Ureter (tissue), 1 donor: ENCODE measurements around the gene HACE1. TPM values are rescaled to one million over a fixed set of nuclear protein-coding genes. Genes with fewer than 3 reads are reported as not detected.
"Not testable (repeated sequence)": the region's sequence is repeated elsewhere in the genome, so short reads cannot be mapped to it uniquely, and the experiment has no call there.

Source experiments
- DNase-seq: peaks from one replicate; pipeline ENCODE4 v3.0.0-alpha.2; 2020; ENCODE audit warnings: low spot score
- total RNA-seq: library from RNA; stranded (reverse); gene quantifications from one replicate; pipeline ENCODE4 v1.2.4, GENCODE V29; 2023
- donor health status: DM: yes; HTN: yes; CAD: no.

Gene HACE1
- total RNA-seq, 1 donor from 2014 or later, result 13.7 TPM

DNA sequence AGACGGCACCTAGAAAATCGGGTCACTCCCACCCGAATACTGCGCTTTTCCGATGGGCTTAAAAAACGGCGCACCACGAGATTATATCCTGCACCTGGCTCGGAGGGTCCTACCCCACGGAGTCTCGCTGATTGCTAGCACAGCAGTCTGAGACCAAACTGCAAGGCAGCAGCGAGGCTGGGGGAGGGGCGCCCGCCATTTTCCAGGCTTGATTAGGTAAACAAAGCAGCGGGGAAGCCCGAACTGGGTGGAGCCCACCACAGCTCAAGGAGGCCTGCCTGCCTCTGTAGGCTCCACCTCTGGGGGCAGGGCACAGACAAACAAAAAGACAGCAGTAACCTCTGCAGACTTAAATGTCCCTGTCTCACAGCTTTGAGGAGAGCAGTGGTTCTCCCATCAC lies 122.2 kb downstream of the HACE1 start:
- DNase-seq, result not testable (repeated sequence)

DNA sequence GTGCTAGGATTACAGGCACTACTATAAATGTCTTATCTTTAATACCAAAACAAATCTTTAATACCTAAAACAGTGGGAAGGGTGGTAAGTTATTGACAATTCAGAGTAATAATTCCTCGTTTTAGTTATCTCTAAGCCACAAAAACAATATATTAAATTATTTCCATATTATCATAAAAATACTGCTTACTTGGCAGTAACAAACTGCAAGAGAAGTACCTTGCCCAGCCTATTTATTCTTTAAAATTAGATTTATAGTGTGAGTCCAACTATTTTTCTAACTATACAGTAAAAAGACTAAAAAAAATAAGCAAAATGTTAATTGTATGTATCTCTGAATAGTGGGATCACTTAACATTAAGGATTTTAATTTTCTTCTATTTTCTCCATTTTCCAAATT lies 123.2 kb downstream of the HACE1 start:
- no peak for DNase-seq

DNA sequence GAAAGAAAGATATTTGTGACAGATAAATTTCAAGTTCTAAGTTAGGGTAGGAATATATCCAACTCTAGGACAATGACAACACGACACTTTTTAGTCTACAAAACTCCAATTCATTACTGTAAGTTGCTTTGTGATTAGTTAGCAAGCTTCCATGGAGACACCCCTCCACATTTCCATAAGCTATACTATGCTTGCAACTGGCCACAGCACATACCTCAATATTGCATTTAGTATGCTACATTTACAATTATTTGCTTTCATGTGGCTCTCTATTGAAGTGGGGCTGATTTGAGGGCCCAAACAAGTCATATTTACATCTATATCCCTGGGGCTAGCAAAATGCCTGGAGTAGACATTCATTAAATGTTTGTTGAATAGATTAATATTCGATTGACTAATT lies 129.3 kb downstream of the HACE1 start:
- DNase-seq, result no peak

DNA sequence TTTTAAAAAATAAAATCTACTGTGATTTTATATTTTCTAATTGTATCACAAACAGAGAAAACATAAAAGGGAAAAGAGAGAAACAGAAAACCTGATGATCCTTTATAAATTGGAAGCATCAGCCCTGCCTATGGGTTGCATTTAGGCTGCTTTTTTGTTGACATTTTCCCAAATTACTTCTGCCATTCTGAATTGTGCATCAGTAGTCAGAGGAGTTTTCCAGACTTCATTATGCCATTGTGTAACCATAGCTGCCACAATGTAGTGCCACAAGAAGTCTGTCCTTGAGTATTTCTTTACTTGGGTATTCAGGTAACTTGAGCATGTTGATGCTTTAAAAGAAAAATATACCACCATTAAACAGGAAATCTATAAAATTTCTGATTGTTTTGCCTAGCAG lies 130.3 kb downstream of the HACE1 start:
- DNase-seq, result no peak

DNA sequence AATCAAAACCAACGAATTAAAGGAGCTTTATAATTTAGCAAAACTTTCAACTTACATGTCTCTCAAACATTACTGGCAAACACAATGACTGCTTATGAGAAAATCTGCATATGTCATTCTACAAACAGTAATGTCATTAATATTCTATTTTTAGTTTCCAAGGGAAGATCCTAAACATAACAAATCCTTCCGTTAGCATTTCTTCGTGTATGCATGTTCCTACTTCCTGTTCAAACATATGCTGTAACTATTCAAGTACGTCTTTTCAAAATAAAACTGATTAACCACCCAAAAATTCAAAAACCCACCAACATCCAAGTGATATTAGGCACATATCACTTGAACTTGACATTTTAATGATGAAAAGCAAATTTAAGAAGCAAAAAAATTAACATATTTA lies 131.3 kb downstream of the HACE1 start:
- no peak for DNase-seq

DNA sequence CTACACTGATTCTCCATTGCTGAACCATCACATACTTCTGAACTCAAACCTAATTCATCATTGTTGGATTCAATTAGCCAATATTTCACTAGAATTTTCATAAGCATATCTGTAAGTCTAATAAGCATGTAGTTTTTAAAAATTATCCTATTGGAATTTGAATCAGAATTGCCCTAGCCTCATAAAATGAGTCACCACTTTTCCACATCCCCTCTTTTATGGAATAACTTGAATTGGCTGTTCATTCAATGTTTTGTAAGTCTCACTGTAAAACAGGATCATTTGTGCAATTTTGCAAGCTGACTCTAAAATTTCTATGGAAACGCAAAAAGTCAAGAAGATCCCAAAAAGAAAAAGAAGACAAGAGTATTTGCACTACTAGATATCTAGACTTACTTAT lies 141.0 kb downstream of the HACE1 start:
- DNase-seq, result no peak

DNA sequence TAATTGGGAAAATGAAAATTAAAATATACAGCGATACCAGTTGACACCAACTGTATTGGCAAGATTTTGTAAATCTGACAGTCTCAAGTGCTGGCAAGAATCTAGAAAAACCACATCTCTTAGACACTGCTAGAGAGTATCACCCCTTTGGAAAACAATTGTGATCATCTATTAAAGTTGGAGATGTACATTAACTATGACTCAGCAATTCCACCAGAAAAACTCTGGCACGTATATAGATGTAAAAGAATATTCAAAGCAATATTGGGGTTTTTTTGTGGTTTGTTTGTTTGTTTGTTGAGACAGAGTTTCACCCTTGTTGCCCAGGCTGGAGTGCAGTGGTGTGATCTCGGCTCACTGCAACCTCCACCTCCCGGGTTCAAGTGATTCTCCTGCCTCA lies 142.9 kb downstream of the HACE1 start:
- DNase-seq, result no peak

DNA sequence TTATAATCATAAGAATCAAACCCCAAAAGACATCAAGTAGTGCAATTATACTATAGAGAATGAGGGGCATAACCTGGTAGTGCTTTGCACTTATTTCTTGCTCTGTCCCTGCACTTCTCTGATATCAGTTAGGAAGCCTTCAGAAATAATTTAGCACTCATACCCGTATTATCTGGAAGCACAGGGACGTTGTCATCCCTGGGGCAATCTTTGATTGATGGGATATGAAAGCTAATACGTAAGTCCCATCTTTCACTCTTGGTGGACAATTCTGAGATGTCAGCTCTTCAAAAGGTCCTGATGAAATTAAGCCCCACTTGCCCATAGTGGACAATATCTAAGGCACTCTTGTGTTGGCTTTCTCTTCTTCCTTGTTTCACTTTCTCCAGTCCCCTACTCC lies 144.9 kb downstream of the HACE1 start:
- no peak for DNase-seq

DNA sequence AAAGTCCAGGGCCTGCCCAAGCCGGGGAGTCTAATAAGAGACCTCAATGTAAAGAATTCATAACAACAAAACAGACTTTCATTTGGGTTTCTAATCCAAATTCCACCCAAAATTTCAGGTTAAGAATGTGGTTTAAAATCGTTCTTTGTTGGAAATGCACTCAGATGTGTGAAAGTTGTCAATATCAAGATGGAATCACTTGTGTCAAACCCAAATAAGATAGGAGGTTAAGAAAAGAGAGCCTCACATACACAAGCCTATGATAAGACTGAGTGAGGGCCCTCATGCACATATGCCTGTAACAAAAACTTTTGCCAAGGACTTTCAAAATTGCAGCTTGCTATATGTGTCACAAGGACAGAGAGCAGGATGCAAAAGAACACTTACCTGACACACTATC lies 145.7 kb downstream of the HACE1 start:
- no peak for DNase-seq

DNA sequence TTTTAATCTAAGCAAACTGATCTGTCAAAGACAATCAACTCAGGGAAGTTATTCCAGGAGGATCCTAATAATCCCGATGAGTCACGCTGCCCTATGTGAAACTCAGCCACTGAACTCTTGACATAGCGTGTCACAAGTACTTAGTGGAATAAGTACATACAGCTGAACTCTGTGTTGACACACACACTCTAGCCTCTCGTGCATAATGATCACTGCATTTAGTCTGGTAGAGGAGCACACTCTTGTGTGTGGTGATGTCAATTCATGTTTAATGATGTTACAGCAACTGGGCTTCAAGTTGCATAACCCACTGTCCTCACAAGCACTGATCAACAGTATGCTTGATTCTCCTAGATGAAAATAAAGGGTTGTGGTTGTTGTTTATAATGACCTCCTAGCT lies 148.3 kb downstream of the HACE1 start:
- no peak for DNase-seq

DNA sequence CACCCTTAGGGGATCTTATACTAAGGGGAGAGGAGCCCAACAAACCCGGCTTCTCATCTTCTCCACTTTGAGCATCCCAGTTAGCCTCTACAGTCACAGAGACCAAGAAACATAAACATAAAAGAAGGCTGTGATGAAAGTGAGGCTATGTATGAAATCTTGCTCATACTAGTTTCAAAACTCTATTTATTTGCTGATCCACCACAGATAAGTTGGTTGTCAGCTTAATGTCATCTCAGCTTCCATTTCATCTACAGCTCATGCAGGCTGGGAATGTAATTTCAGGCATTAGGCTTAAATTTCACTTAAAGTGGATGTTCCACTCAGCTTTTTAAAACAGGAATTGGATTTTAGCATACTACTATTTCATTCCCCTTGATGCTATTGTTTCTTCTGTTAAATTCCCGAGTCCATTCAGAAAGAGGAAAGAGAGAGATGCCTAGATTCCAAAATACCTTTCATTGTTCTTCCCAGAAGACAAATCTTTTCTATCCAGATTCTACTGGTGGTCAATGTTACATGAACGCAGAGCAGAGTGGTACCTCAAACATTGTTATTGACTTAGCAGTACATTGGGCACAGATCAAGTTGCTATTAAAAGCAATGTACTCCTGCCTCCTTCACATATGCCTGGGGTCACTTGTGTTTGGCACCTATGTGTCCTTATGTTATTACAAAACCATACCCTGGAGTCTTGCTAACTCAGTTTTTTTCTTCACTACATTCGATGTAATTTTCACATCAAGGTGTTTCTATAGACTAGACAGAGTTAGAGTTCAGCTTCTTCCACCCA lies 149.0 kb downstream of the HACE1 start:
- no peak for DNase-seq

DNA sequence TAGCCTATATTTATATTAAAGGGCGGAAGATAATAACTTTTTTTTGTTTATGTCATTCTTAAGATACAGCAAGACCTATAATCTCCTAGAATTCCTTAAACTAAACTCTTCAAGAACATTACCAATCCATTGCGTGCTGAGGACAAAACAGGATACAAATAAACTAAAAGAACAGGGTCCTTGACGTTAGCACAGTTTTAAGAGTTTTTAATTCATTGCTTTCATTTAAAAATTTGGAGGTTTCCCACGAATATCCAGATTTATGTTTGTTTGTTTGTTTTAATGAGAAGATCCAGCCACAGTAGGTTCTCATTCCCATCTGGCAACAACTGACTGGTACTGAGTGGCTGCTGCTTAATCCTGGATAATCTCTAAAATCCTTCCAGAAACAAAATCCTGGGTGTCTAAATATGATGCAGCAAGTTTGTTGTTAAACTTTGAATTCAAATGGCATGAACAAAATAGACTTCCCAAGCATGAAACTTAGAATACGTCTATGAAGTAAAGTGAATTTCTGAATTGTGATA lies 153.7 kb downstream of the HACE1 start:
- no peak for DNase-seq

DNA sequence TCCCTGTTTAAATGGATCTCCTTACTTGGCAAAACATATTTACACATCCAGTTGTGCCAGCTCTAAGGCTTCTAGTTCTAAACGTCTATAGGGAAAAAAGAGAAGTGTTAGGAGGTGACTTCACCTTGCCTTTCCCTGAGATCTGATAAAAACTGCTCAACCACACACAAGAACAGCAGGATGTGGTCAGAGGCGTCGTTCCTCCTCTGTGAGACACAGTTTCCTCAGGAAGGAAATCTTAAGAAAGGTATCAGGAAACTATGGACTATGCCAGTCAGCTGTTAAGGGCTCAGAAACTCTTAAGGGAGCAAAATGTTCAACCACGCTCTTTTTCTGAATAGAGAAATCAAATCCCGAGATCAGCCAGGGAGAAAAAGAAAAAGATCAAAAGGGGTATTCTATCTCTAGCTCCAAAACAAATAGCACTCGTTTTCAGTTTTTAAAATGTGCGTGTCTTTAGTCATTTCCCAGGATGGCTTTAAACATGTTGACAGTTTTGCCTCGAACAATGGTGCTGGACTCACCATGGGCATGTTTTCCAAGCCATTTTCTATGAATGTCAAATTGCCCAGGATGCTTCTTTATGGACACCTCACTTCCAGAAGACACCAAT lies 154.5 kb downstream of the HACE1 start:
- DNase-seq, result no peak

DNA sequence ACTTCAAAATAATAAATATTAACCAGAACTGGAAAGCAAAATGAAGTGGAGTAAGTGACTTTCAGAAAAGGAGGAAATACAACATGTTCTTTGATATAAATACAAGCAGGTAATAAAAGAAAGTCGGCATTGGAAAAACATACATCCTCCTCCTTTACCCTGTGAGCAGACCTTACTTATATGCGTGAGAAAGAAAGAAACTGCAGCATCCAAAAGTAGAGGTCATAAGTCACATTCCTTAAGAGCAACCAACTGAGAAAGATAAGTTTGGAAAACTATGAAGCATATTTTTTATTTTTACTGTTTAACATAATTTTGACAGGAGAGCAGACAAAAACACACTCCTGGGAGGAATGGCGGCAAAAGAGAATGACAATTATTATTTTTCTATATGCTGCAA lies 155.5 kb downstream of the HACE1 start:
- DNase-seq, result no peak

DNA sequence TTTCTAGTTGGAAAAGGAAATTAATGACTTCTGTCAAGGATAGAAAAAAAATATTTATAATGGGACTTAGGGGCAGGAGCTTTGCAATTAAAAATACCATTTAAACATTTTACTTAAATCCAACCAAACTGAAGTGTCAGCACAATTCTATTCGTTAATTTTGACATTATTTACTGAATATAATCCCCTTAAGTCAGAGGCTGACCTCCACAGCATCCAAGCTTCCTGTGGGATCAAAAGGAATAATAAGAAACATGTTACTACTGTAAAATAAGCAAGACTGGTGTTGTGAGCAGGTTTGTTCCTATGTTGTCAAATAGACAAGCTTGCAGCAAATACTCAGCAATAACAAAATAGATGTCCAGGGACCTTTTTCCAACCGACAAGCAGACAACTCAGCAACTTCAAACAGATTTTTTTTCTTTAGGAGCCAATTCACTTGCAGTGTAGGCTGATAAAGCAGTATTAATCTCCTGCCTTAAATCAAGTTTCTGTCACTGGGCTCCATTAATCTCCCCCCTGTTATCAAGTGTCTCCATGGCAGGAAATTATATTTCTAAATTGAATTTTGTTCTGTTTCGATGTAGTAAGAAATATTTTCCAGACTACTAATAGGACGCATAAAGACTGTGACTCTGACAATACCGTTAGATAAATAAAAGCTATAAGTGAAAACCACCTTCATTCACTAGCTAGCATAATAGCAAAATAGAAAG lies 157.4 kb downstream of the HACE1 start:
- no peak for DNase-seq

DNA sequence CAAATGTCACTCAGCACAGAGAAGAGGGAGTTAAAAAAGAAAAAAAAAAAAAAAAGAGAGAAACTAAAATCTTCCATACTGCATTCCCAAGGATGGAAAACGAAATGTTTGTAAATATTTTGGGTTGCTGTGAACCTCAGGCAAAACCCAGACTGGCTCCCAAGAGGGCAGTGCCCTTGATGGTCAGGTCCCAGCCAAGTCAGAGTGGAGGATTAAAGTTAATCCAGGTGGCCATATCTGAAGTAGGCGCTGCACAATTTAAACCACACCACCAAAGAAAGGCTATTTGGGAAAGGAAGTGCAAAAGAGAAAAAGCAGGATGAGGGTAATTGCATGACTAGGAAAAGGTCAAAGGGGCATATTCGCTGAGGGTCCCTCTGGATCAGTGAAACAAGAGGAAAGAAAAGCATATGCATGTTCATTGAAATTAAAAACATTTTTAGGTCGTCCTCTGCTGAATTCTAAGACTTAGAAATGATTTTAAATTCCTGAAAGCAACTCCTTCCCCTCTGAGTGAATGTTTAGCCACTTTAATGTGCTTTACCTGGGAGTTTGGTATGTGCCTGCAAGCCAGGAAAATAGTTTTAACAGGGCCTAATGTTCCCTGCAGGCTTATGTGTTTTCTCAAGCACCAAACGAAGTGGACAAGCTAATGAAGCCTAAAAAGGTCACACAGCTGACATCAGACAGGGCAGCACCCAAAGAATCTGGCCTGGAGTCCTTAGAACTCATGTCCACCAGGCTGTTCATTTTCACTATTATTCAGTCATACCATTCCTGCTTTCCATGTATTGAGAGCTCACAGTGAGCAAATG lies 159.1 kb downstream of the HACE1 start:
- no peak for DNase-seq

DNA sequence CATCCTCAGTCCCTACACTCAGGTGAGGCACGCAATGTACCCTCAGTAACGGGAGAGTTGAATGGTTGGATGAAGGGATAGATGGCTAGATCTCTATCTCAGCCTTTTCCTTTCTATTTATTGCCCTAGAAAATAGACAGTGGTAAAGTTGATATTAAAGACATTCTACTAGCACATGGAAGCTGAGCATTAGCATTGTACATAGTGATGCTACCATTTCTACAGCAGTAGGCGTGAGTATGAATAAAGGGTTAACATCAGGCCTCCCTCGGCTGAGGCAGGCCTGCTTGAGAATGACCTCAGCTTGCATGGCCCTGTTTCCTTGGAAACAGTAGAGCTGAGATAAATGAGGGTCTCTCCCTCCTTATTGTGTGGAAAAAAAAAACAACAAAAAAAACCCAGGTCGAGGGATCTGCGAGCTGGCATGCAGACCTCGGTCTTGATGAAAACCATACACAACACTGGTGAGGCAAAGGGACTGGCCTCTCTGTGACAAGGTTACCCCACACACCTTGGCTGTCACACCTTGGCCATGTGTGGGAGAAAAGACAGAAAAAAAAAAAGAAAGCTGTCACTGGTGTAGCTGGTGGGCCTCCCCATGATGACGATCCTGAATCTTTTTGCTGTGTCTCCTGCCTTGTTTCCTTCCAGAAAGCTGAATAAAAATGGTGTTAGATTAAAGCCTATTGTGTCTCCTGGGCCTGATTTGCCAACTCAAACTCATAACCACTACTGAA lies 160.0 kb downstream of the HACE1 start:
- no peak for DNase-seq

DNA sequence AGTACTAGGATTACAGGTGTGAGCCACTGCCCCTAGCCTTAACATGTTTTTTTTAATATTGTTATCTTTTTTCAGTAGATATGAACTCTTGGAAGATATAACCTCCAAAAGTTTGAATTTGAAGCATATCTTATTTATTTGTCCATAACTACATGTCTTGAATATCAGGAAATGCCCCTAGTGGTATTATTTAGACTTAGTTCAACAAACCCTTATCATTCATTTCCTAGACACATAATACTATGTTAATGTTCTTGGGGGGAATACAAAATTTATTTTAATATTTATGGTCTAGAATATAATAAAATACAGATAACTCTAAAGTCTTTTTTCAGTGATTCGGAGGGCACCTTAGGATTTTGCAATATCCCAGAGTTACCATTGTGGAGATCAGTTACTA lies 160.7 kb downstream of the HACE1 start:
- no peak for DNase-seq

DNA sequence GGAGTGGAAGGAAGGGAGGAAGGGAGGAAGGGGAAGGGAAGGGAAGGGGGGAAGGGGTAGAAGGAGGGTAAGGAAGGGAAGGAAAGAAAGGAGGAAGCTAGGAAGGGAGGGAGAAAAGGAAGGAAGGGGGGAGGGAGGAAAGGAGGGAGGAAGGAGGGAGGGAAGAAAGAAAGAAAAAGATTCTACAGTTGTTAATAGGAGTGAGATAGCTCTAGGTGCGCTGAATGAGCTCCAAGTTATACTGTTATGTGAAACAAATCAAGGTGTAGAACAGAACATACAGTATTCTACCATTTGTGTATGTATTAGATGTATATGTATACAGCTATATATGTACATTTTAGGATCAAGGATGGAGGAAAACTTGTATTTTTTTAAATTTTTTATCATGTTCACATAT lies 167.7 kb downstream of the HACE1 start:
- no peak for DNase-seq

DNA sequence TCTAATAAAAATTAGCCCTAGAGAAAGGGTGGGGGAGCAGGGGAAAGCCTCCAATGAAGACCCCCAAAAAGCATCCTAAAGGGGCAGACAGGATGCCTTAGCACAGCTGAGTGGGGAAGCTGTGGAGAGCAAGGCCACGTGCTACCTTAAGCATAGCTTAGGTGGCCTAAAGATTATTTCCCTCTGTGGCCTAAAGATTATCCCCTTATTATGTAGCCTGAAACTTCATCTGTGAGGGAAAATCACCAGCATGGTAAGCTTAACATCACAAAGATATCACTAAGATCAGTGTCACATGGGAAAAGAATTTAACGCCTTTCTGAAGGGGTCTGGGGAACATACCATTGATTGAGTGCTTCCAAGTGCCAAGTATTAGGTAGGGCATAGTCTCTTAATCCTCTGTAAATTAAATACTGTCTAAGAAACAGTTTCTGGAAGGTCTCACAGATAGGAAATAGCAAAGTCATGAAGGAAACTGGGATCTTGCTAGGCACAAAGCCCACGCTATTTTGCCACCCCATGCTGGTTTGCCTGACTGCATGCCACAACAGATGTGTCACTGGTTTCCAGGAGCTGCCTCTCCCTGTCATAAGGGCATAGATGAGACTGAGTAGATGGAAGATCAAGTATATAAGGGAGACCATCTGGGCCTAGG lies 170.0 kb downstream of the HACE1 start:
- DNase-seq, result no peak
